Fibroblast of pulmonary artery (primary cell): Measurements from ENCODE around the gene SPESP1.
A peak's percentile ranks its signal among the peaks of the same experiment; 100 is the strongest.

ENCODE experiments used
- DNase-seq: peaks from one replicate; pipeline ENCODE4 v3.0.0-alpha.2; 2010; ENCODE audit warnings: low read depth
- H3K4me3 ChIP-seq: replicated peaks from 2 replicates; pipeline ENCODE4 v1.5.1; 2011; ENCODE audit warnings: low read depth, mild to moderate bottlenecking, control low read depth, low read length, moderate library complexity
- TF ChIP-seq, protein P1 (sequence below): IDR thresholded peaks from 2 replicates; pipeline ENCODE4 v1.5.1; 2011; ENCODE audit warnings: mild to moderate bottlenecking, control low read depth, low read length, inconsistent platforms; ENCODE audit errors: missing control alignments

The SPESP1 gene

DNA sequence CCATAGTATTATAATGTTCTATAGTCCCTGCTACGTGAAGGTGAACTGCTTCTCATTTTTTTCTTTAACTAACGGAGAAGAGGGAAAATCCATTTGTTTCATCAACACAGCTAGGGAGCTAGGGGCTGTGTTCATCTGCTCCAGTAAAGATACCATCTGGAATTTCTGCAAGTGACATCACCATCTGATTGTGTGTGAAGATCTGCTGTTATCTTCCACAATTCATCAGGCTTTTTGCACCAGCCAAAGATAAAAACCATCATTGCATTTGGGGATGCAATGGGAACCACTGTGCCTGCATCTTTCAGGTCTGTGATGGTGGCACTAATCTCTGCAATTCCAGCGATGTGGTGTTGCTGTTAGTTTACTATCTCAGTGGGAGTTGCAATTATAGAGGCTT, 48.7 kb downstream of the SPESP1 start:
- no peak overlapping the region for H3K4me3 ChIP-seq

GRCh38 chr15:68979816-68980215, 49.5 kb downstream of the SPESP1 start:
- no peak for DNase-seq
- no peak overlapping the region for H3K4me3 ChIP-seq
- TF ChIP-seq, protein P1, sequence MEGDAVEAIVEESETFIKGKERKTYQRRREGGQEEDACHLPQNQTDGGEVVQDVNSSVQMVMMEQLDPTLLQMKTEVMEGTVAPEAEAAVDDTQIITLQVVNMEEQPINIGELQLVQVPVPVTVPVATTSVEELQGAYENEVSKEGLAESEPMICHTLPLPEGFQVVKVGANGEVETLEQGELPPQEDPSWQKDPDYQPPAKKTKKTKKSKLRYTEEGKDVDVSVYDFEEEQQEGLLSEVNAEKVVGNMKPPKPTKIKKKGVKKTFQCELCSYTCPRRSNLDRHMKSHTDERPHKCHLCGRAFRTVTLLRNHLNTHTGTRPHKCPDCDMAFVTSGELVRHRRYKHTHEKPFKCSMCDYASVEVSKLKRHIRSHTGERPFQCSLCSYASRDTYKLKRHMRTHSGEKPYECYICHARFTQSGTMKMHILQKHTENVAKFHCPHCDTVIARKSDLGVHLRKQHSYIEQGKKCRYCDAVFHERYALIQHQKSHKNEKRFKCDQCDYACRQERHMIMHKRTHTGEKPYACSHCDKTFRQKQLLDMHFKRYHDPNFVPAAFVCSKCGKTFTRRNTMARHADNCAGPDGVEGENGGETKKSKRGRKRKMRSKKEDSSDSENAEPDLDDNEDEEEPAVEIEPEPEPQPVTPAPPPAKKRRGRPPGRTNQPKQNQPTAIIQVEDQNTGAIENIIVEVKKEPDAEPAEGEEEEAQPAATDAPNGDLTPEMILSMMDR: no peak

More for the DNA sequence above, 48.7 kb downstream of the SPESP1 start:
- DNase-seq: no peak
- TF ChIP-seq, protein P1: no peak

DNA sequence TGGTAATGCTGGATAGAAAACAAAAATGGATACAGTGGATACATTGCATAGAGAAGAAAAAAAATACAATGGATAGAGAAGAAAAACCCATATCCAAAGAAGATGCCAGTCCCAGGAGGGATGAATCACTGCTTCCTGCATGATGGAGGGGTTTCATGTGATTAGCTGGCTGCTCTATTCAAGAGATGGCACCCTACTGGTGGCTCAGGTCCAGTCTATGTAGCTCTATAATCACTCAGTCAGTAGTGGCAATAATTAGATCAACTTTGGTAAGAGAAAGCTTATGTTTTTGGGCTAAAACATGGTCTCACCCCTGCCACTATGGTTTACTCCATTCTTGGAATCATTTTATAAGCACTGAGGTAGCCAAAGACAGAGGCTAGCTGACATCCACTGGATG, 50.5 kb downstream of the SPESP1 start:
- DNase-seq: no peak
- H3K4me3 ChIP-seq: no peak overlapping the region
- TF ChIP-seq, protein P1: no peak

GRCh38 chr15:68981941-68982340, 51.6 kb downstream of the SPESP1 start:
- TF ChIP-seq, protein P1: no peak
- no peak for DNase-seq
- no peak overlapping the region for H3K4me3 ChIP-seq

- TF ChIP-seq, protein P1: no peak
- no peak overlapping the region for H3K4me3 ChIP-seq
- DNase-seq: no peak
Observed at GRCh38 chr15:68982976-68983563, 52.7 kb downstream of the SPESP1 start.

GRCh38 chr15:68983961-68984481, 53.7 kb downstream of the SPESP1 start:
- no peak overlapping the region for H3K4me3 ChIP-seq
- TF ChIP-seq, protein P1: no peak
- peak; percentile 50 for DNase-seq

DNA sequence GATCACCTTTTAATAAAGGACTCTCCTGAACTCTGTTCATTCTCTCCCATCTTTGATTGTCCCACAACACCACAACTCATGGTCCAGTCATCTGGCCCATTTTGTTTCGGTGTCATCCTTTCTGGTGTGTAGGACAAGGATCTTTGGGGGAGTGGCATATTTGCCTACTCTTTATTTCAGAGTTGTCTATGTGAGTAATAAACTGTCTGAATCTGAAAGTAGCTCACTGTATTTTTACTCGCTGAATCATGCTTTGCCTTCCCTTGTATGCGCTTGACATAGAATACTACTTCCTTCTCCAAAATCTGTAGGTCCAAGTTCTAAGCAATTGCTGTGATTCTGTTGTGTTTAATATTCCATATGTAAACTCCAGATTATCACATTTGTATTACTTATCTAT, 54.3 kb downstream of the SPESP1 start:
- no peak overlapping the region for H3K4me3 ChIP-seq
- TF ChIP-seq, protein P1: no peak
- DNase-seq: no peak
